ENCODE data around the gene POLR2L. TPM values are rescaled to one million over a fixed set of nuclear protein-coding genes. Genes with fewer than 3 reads are reported as not detected.

POLR2L gene
- total RNA-seq, 3 donors from 2014 or later (not counting 1 experiment from before 2014, with no cell fraction given), result 48.2 to 63.8 (median 61.2) TPM

DNA sequence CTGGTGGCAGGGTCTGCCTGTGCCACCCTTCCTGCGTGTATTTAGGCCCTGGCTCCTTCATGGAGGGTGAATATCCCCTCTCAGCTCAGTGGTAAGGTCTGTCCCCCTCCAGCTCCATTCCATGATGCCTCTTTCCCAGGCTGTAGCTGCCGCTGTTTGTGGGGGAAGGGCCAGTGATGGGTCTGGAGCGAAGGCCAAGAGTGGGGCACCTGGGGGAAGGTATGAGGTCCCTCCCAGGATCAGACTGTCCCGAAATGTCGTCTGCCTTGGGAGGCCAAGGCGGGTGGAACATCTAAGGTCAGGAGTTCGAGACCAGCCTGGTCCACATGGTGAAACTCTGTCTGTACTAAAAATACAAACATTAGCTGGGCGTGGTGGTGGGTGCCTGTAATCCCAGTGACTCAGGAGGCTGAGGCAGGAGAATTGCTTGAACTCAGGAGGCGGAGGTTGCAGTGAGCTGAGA is 8.4 kb downstream of the POLR2L start:
- Histone ChIP-seq H3K27me3 (ENCODE audit: control insufficient read depth, insufficient read depth, low read length) (peaks cover 11% of the 10 kb centered on the region), H3K27ac (ENCODE audit: low read length) (no peak overlapping the region), H3K36me3 (ENCODE audit: control insufficient read depth, insufficient read depth, low read length) (peaks cover 6% of the 10 kb centered on the region), H3K9me3 (ENCODE audit: control insufficient read depth, insufficient read depth, low read length) (no peaks in the 10 kb centered on the region), H3K4me3 (ENCODE audit: low read length) (peak overlapping the region; percentile 23), H3K4me1 (ENCODE audit: control insufficient read depth, insufficient read depth, low read length) (peaks cover 83% of the 10 kb centered on the region)
- Mint-ChIP-seq H3K4me3 (peak overlapping the region; percentile 62), H3K9me3 (no peaks in the 10 kb centered on the region), H3K27me3 (ENCODE audit: low read depth in 2 of 2) (peaks cover 8 to 22% of the 10 kb centered on the region in 2 donors), H3K4me1 (peaks cover 7 to 36% of the 10 kb centered on the region in 2 donors), H3K36me3 (no peaks in the 10 kb centered on the region), H3K27ac (peak overlapping the region in 1 of 2 donors; percentile 48)
- WGBS (ENCODE audit: insufficient coverage), result 83% methylated on average over 9 of the region's 9 CpGs
- DNase-seq (no peak), ATAC-seq (no peak)
- TF ChIP-seq, protein P1, sequence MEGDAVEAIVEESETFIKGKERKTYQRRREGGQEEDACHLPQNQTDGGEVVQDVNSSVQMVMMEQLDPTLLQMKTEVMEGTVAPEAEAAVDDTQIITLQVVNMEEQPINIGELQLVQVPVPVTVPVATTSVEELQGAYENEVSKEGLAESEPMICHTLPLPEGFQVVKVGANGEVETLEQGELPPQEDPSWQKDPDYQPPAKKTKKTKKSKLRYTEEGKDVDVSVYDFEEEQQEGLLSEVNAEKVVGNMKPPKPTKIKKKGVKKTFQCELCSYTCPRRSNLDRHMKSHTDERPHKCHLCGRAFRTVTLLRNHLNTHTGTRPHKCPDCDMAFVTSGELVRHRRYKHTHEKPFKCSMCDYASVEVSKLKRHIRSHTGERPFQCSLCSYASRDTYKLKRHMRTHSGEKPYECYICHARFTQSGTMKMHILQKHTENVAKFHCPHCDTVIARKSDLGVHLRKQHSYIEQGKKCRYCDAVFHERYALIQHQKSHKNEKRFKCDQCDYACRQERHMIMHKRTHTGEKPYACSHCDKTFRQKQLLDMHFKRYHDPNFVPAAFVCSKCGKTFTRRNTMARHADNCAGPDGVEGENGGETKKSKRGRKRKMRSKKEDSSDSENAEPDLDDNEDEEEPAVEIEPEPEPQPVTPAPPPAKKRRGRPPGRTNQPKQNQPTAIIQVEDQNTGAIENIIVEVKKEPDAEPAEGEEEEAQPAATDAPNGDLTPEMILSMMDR (IDR thresholded peaks at IDR 0.05), result no peak
- intact Hi-C loops (cut with micrococcal nuclease), result no loop called here

DNA sequence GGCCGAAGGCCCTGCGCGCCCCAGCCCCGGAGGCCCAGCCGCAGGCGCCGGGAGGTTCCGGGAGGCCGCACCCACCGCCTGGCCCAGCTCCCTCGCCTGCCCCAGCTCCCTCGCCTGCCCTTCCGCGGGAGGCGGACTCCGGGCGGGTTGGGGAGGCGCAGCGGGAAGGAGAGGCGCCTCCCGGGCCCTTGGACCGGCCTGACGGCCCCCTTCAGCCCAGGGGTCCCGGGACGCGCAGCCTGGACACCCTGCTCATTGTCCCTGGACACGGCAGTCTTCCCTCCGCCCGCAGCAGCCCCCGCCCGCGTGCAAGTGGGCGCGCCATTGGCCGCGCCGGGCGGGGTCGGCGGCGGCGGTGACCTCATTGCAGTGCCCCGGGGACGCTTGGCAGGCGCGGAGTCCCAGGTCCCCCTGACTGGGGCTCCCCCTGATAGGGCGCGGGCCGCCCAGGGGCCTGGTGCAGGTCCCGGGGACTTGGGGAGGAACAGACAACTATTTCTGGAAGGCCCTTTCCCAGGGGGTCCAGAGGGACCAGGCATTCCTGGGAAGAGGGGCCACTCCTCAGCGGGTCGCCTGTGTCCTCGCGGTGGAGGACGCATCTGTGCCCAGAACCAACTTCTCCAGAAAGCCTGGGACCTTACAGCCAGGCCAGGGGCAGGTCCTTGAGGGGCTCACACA is 9.1 kb downstream of the POLR2L start:
- TF ChIP-seq, protein P1 (IDR thresholded peaks at IDR 0.05), result no peak
- Mint-ChIP-seq H3K9me3 (no peaks in the 10 kb centered on the region), H3K27me3 (ENCODE audit: low read depth in 2 of 2) (peaks cover 8 to 27% of the 10 kb centered on the region in 2 donors), H3K4me3 (peak overlapping the region; percentile 62), H3K4me1 (peaks cover 7 to 40% of the 10 kb centered on the region in 2 donors), H3K27ac (peak overlapping the region in 1 of 2 donors; percentile 48), H3K36me3 (no peaks in the 10 kb centered on the region)
- intact Hi-C loops (cut with micrococcal nuclease), result no loop called here
- peaks cover 83% of the 10 kb centered on the region for H3K4me1 ChIP-seq (ENCODE audit: control insufficient read depth, insufficient read depth, low read length)
- WGBS (ENCODE audit: insufficient coverage), result 2% methylated on average over 55 of the region's 55 CpGs
- no peaks in the 10 kb centered on the region for H3K9me3 ChIP-seq (ENCODE audit: control insufficient read depth, insufficient read depth, low read length)
- ATAC-seq, result peak; percentile 40 to 60 (median 48)
- peak overlapping the region; percentile 23 for H3K4me3 ChIP-seq (ENCODE audit: low read length)
- H3K27ac ChIP-seq (ENCODE audit: low read length), result no peak overlapping the region
- H3K27me3 ChIP-seq (ENCODE audit: control insufficient read depth, insufficient read depth, low read length), result peaks cover 17% of the 10 kb centered on the region
- peaks cover under 1% of the 10 kb centered on the region for H3K36me3 ChIP-seq (ENCODE audit: control insufficient read depth, insufficient read depth, low read length)
- DNase-seq, result peak in 1 of 2 donors; percentile 62

- H3K36me3 ChIP-seq (ENCODE audit: control insufficient read depth, insufficient read depth, low read length), result no peaks in the 10 kb centered on the region
- H3K4me3 ChIP-seq (ENCODE audit: low read length), result peak within 1 kb of the TSS; percentile 23
- Mint-ChIP-seq H3K27ac (peak within 1 kb of the TSS in 1 of 2 donors; percentile 48), H3K4me3 (peak within 1 kb of the TSS; percentile 81), H3K9me3 (no peaks in the 10 kb centered on the region), H3K27me3 (ENCODE audit: low read depth in 2 of 2) (peaks cover 8 to 32% of the 10 kb centered on the region in 2 donors), H3K4me1 (peaks cover 4 to 41% of the 10 kb centered on the region in 2 donors), H3K36me3 (no peaks in the 10 kb centered on the region)
- TF ChIP-seq, protein P1 (IDR thresholded peaks at IDR 0.05), result no peak
- WGBS (ENCODE audit: insufficient coverage), result 3% methylated on average over 67 of the region's 67 CpGs
- no peak within 1 kb of the TSS for H3K27ac ChIP-seq (ENCODE audit: low read length)
- H3K9me3 ChIP-seq (ENCODE audit: control insufficient read depth, insufficient read depth, low read length), result no peaks in the 10 kb centered on the region
- DNase-seq (peak in 1 of 2 donors; percentile 76), ATAC-seq (peak; percentile 54 to 72 (median 60))
- H3K4me1 ChIP-seq (ENCODE audit: control insufficient read depth, insufficient read depth, low read length), result peaks cover 83% of the 10 kb centered on the region
- peaks cover 19% of the 10 kb centered on the region for H3K27me3 ChIP-seq (ENCODE audit: control insufficient read depth, insufficient read depth, low read length)
- intact Hi-C loops (cut with micrococcal nuclease), result no loop called here
Observed at GRCh38 chr11:832529-833113, 9.7 kb downstream of the POLR2L start, which contains the start of gene CD151. Gene CD151, plus strand, starts transcription at chr11:832952. Its CDS starts 3,118 bp downstream, at chr11:836070.

Data from natural killer cell (primary cell).